T follicular helper cell (primary cell): Measurements from ENCODE around the gene GALNT9.

Experiments
- DNase-seq: peaks from one replicate; pipeline ENCODE4 v3.0.0-alpha.2; 2020; ENCODE audit warnings: low read depth

The GALNT9 gene

GRCh38 chr12:132180648-132181546, 148.5 kb downstream of the GALNT9 start:
- no peak for DNase-seq

DNA sequence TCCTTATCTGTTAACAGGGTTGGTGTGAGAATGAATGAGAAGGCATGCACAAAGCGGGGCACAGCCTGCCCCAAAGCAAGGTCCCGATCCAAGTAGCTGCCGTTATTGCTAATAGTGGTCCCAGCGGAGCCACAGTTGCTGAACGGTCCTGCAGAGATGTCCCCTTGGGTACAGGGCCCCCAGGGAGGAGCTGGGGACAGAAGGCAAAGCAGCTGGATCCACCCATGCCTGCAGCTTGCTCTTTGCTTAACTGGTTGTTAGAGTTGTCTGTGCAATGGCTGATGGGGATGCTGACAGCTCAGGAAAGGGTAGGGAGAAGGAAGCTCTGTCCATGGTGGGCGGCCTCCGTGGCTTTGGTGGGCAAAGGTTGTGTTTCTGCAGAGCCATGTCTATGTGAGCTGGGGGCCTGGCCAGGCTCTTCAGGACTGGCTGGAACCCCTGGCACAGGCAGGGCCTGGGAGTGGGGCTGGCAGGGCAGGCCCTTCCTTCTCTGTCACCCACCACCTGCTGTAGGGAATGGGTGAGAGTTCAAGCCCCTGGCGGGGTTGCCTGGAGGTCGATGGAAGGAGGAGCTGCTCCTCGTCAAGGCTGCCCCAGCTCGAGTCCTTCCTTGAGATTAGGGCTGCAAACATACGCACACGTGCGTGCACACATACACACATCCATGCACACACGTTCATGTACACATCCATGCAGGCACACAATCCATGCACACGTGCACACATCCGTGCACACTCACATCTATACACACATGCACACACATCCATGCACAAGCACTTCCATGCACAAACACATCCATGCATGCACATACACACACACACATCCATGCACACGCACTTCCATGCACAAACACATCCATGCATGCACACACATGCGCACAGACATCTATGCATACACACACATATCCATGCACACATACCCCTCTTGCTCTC, 149.7 kb downstream of the GALNT9 start:
- DNase-seq = no peak

DNA sequence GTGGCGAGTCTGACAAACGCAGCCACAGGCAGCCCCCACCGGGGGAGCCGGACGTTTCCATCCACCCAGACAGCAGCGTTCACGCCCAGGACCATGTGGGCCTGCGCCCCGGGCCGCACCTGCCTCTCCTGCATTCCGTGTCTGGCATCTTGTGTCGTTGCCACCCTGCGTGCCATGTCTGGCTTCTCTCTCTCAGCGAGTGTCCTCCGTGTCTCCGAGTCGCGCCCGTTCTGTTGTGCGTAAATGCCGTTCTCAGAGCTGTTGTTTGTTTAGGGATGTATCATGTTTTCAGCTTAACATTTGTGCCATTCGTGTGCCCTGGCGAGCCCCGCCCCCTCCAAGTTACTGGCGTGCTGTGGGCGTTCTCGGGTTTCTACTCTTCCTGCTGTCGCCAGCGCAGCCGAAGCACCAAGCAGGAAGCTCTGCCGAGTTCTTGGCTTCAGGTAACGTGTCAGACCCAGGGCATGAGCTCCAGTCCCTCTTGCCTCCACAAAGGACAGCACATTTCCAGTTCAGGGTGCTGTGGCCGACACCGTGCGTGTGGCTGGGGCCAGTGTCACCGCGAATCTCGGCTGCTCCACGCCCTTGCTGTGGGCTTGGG, 150.5 kb downstream of the GALNT9 start:
- peak; percentile 53 for DNase-seq

GRCh38 chr12:132178316-132178715, 151.1 kb downstream of the GALNT9 start:
- DNase-seq = no peak

DNA sequence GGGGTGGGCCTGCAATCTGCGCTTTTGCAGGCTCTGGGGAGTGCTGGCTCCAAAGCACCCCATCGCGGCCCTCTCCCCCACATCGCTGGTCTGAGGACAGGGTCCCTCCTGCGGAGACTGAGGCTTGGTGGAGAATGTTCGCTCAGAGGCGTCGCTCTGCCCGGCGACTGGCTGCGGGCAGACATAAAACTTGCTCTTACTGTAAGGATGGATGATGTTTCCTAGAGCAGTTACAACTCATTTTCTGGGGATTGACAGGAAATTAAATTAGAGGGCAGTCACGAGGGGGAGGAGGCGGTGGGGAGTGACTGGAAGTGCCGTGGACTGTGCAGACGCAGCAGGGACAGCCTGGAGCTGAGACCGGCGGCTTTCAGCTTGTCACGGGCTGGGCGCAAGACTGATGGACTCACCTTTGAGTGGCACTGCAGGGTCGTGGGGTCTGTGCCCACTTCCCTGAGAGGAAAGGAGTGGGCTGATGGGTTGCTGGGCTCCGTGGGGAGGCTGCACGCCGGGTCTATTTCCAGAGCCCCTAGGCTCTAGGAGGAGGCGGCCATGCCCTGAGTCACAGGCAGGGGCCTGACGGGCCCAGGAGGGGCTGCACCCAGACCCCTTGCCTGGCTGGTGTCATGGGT, 152.4 kb downstream of the GALNT9 start:
- DNase-seq = no peak

DNA sequence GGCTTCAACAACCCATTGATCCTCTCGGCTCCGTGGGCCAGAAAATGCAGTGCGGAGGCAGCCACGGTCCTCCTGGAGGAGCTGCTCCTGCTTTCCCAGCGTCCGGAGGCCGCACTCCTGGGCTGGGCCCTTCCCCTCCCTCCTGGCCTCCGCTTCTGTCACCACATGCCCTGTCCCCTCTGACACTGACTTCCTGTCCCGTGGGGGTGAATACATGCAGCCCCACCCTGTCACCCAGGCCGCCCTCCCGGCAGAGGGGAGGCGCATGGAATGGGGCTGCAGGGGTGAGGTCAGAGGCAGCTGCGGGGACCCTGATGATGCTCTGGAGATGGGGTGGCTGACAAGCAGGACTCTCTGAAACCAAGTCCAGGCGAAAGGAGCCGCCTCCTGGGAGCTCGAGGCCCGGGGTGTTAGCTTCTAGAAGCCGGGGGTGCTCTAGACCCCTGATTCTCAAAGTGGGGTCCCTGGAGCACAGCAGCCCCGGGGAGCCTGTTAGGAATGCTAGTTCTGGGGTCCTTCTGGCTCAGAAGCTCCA, 152.9 kb downstream of the GALNT9 start:
- no peak for DNase-seq

DNA sequence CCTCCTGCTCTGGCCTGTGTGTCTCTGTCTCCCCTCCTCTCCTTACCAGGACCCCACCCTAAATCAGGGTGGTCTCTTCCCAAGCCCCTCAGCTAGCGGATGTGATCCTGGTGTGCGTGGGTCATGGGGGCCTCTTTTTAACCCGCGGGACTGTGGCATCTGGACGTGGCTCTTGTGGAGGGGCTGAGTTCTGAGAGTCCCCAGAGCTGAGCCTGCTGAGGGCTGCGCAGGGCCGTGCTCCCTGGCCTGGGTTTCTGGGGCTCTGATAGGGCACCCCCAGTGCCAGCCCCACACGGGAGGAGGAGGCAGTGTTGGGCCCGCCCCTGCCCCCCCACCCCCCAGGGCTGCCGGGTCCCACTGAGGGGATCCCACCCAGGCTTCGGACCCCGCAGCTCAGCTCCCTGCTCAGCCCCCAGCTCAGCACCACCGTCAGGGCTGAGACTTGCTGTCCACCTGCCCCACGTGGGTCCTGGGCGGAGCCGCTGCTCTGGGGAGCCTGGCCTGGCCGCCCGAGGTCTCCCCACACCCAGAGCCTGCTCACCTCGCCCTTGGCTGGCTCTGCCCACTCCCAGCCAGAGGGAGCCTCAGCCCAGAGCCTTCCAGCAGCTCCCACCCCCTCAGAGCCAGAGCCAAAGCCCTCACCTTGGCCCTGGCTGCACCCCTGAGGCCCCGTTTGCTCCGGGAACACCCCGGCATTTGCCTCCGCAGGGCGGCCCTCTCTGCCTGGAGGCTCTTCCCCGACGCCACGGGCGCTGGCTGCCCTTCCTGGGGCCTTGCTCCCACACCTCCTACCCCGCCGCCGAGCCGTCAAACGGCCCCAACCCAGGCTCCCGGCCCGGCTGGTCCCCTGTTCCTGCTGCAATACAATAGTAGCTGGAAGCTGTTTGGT, 153.6 kb downstream of the GALNT9 start:
- DNase-seq = no peak

GRCh38 chr12:132174839-132175490, 154.4 kb downstream of the GALNT9 start:
- no peak for DNase-seq

- DNase-seq = no peak
Measured at GRCh38 chr12:132174015-132174838, 155.2 kb downstream of the GALNT9 start.

- no peak for DNase-seq
Measured at GRCh38 chr12:132173135-132174014, 156.0 kb downstream of the GALNT9 start.

GRCh38 chr12:132172619-132173018, 156.8 kb downstream of the GALNT9 start:
- no peak for DNase-seq

DNA sequence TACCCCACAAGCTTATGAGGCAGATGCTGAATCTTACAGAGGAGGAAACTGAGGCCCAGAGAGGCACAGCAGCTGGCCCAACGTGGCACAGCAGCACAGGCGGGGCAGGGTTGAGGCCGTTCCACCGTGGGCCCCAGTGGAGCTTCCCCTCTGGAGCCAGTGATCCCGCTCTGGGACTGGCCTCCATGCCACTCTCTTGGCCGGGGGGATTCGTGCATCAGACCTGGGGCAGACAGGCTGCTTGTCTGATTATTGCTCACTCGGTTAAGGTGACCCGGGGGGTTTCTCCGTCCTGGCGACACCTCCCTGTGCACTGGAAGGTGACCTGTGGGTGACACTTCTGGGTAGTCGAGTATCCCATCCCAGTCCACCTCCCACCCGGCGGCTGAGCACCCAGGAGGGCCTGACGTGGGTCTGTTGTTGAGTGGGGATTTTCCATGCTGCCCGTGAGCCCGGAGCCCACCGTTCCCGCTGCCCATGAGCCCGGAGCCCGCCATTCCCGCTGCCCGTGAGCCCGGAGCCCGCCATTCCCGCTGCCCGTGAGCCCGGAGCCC, 157.3 kb downstream of the GALNT9 start:
- no peak for DNase-seq

GRCh38 chr12:132171293-132171967, 158.0 kb downstream of the GALNT9 start:
- DNase-seq = no peak

DNA sequence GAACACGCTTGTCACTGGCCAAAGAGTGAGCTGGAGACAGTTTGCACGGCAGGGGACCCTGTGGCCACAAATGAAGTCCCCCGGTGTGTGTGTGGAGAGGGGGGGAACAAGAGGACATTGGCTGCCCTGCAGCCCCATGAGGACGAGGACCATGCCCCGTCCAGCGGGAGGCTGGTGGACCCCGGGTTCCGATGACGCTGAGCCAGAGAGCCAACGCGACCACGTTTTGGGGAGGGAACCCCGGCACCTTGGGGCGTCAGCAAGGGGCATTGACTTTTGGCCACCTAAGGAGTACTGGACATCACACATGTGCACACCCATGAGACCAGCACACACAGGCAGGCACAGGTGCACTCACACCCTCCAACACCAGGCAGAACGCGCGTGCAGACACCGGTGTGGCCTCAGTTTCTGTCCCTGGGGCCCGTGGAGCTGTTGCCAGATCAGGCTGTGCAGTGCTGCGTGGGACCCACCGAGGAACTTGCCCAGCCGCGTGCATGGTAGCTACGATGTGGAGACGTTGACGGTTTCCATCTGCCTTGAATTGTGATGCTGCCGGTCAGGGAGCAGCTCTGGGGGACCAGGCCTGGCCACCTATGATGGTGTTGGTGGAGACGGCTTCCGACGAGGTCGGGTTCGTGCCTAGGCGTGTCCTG, 158.6 kb downstream of the GALNT9 start:
- no peak for DNase-seq

- no peak for DNase-seq
Measured at GRCh38 chr12:132170094-132170636, 159.2 kb downstream of the GALNT9 start.

- DNase-seq = no peak
Measured at GRCh38 chr12:132169376-132169775, 160.0 kb downstream of the GALNT9 start.
